GM21381 (cell line): ENCODE measurements around the gene COPZ2.
"Not testable (repeated sequence)": the region's sequence is repeated elsewhere in the genome, so short reads cannot be mapped to it uniquely, and the experiment has no call there.

Experiments
- ATAC-seq: cut with Tn5 transposase; IDR thresholded peaks from one replicate; pipeline ENCODE4 v1.9.1; 2021; ENCODE audit warnings: mild to moderate bottlenecking, moderate library complexity; ENCODE audit not compliant: unreplicated experiment

COPZ2 gene

DNA sequence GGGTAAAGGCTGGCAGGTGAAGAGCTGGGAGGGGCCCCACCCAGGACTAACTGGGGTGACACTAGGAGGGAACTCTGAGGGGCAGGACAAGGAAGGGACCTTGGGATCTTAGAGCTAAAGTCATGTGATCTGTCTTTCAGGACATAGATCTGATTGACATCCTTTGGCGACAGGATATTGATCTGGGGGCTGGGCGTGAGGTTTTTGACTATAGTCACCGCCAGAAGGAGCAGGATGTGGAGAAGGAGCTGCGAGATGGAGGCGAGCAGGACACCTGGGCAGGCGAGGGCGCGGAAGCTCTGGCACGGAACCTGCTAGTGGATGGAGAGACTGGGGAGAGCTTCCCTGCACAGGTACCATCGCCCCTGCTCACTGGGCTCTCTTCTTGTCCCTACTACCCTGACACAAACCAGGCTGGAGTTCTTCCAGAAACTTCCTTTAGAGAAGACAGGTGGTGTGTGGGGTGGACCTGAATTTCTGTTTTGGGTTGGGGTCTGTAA is 18.7 kb upstream of the COPZ2 start:
- ATAC-seq, result no peak

DNA sequence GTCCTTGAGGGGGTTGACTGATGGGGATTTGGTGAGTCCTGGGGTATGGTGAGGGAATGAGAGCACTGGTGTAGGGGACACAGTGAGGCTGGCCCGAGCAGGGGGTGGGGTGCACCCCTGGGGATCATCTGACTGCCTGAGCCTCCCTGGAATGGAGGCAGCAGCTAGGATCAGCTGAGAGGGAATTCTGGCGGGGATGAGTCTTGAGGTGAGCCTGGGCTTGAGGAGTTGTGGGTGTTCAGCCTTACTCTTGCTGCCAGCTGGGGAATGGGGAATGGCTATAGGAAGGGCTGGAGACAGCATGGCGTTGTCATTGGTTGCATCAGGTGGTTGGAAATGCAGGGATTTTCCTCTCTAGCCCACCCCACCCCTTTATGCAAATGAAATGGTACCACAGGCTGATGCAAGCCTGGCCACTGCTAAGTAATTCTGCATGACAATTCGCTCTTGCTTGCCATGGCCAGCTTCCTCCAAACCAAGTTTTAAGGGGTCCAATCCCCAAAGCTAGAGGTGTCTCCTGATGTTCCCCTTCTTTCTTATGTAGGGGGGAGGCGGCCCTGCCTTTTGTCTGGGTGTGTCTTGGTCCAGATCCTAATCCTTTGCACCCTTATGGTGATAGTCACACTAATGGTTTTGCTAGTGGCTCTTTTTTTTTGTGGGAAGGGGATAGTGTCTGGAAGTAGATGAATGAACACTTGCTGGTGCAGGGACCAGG is 18.1 kb upstream of the COPZ2 start:
- ATAC-seq, result no peak

DNA sequence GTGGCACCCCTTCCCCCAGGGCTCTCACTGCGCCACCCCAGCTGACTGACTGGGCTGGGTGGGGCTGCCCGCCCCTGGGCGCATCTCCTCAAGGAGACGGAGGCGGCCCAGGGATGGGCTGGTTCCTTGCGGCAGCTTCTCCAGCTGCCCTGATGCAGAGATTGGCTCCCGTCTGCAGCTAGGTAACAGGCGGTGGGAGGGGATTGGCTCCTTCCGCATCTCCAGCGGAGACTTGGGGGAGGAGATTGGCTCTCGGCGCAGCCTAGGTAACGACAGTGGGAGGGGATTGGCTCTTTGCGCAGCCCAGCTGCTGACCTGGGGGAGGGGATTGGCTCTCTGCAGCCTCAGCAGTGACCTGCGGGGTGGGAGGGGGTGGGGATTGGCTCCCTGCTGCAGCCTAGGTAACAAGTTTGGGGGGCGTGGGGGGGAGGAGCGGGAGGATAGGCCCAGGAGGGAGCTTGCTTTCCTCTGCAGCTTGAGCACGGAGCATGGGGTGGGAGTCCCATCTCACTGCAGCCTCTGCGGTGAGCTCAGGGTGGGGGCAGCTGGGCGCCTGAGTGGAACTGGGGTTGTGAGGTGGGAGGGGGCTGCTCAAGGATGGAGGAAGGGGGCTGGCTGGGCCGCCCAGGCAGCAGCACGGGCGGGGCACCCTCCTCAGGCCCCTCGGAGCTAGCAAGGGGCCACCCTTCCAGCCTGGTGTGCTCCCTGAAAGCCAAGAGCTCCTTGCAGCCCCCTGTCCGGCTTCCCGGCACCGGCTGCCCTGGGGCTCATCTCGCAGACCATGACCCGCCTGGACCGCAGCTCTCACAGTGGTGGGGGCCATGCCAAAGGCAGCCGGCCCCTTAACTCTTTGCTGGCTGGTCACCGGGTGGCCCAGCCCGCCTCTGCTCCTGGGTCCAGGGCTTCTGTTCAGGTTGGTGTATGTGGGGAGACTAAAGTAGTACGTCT is 16.9 kb upstream of the COPZ2 start:
- no peak for ATAC-seq

DNA sequence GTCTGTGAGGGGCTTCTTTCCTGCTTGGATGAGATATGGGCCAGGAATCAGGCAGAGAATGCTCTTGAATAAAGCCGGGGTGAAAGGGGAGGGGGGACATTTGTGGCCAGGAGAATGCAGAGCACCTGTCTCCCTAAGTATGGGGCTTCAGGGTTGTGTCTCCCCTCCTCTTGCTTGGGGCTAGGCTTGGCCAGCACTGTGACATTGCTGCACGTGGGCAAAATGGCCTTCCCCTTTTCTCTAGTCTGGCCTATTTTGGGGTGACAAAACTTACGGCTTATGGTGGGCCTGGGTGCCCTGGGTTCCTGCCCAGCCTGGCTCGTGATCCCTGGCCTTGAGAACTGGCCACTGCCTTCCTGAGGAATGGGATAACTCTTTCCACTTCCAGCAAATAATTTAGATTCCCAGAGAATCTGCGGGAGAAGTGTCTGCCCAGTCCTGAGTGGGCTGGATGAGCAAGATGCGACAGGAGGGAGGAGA is 16.2 kb upstream of the COPZ2 start:
- ATAC-seq, result no peak

DNA sequence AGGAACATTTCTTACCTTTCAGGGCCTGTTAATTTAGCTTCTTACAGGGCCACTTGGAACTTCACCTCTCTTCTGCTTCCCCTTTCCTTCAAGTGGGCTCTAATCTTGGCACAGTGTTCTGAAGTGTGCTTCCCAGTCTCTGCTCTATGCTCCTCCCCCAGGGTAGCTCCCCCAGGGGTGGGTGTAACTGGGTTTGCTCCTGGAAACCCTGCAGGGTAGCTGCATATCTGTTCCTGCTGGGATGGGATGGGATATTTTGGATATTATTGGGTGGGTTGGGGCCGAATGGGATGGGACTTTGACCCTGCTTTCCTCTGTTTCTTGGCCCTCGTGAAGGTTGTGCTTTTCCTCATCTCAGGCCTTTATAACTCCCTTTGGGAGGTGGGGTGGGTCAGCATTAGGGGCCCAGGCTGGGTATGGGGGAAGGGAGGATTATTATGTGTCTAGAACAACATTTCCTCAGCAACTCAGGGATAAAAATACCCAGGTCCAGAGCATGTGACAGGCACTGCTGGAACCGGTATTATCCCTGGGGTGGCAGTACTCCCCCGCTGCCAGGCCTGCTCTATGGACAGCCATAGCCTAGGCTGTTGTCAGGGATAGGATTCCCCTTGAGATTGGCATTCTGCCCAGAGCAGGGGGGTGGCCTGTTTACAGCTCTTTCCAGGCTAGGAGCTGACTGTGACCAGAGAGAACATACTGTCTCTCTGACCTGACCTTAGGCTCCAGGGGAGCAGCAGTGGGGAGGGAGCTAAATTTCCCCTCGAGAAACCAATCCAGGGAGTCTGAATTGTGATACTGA is 15.6 kb upstream of the COPZ2 start:
- no peak for ATAC-seq

DNA sequence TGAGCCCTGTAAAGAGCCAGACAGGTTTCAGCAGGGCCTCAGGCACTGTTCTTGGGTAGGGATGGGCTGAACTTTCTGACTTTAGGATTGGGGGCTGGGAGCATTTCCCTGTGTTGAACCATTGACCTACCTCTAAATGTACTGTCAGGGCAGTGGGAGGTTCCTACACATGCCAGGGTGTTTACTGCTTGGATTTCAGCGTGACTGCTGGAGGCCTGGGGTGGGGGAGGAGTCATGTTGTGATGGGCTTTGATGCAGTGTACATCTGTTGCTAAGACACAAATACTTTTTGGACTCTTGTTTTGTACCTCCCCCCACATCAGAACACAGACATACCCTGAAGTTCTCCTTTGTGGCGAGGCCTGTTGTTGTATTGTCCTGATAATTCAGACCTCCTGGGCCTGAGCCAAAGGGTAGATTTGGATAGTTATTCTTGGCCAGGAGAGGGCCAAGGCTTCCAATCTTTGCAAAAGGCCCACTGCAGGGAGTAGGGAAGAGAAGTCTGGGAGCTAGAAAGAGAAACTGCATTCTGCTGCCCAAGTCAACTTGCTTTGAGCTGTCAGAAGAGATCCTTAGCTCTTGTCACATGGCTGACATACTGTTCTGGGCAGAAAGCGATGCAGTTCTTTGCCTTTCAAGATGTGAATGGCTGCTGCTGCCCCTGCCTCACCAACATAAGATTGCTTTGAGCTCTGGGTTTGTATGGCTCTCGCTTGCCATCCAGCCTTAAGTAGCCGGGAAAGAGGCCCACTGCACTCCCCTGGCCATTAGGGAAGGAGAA is 14.3 kb upstream of the COPZ2 start:
- no peak for ATAC-seq

DNA sequence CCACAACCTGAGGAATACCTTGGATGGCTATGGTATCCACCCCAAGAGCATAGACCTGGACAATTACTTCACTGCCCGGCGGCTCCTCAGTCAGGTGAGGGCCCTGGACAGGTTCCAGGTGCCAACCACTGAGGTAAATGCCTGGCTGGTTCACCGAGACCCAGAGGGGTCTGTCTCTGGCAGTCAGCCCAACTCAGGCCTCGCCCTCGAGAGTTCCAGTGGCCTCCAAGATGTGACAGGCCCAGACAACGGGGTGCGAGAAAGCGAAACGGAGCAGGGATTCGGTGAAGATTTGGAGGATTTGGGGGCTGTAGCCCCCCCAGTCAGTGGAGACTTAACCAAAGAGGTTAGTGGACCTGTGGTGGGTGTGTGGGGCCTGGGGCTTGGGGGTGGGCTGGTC is 13.7 kb upstream of the COPZ2 start:
- no peak for ATAC-seq

DNA sequence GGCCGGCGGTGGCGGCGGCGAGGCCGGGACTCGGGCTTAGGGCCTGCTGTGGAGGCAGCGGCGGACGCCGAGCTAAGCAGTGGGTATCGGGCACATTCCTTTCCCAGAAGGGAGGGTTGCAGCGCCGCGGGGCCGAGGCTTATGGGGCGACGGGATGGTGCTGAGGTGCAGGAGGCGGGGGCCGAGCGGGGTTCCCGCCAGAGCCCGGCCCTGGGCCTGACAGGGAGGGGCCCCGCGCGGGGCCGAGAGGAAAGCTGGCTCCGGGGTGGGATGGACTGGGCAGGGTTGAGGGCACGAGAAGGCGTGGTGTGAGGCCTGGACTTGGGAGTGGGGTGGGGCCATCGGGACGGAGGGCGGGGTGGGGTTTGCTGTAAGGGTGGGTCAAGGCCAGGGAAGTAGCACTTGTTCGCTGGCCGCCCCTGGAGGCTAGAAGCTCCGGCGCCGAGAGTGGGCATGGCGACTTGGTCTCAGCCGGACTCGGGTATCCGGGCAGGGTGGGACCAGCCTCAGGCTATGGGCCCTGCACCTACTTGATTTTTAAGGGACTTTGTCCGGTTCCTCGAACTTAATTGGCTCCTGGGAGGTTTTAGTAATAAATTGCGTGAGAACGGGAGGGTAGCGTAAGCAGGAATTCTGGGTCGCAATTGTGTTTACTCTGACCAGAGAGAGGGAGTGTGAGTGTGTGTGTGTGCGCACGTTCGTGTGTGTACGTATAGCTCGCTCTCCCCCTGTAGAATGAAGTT is 11.0 kb upstream of the COPZ2 start:
- peak; percentile 42 for ATAC-seq

DNA sequence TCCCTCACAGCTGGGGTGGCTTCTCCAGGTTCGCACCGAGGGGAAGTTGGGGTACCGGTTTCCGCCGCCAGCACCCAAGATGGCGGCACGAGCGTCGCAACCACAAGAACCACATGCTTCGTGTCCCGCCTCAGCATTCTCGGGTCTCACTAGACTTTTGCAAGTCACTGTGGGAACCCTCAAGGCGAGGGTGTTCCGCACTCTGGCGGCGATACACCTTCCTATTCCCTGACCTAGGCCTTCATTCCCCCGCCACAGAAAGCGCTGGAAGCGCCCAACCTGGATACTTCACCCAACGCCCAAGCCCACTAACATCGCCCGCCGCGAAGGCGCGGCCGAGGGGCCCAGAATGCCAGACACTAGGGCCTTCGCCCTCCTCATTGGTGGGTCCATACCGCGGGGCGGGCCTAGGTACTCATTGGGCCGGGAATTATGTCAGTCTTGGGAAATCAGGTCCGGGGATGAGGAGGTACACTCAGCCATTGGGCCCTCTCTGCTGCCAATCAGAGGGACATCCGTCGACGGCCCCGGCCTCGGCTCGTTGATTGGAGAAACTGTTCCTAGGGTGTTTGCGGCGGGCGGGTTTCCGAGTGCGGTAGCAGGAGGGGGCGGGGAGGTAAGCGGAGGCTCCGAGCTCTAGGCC is 10.3 kb upstream of the COPZ2 start, which contains the start of gene NFE2L1:
Gene NFE2L1 (plus strand): TSS at position 619 of the 643 bp plus-strand sequence. CDS start 2,760 bp downstream, outside the sequence.
- ATAC-seq, result peak; percentile 87

DNA sequence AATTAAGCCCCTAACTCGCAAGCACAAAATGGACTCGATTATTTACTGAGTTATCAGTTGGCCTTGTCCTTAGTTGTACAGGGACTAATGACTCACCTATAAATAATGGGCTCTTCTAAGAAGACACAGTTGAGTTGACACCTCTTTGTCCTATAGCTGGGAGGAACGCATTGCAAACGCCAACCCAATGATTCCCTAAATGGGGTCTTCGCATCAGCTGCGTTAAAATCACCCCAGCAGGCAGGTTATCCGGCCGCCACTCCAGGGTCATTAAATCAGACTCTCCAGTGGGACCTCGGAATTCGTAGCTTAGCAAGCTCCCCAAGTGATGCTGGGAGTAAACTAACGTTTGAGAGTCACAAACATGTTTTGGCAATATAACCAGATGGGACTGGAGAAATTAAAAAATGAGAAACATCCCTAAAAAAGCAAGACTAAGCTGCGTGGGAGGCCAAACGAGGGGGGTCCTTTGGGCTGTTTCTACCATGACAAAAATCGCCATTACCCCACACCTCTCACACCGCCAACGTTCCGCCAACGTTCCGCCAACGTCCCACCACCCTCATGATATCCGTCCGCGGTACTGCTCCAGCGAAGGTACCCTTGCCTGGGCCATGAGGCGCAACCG is 9.6 kb upstream of the COPZ2 start:
- ATAC-seq, result no peak

DNA sequence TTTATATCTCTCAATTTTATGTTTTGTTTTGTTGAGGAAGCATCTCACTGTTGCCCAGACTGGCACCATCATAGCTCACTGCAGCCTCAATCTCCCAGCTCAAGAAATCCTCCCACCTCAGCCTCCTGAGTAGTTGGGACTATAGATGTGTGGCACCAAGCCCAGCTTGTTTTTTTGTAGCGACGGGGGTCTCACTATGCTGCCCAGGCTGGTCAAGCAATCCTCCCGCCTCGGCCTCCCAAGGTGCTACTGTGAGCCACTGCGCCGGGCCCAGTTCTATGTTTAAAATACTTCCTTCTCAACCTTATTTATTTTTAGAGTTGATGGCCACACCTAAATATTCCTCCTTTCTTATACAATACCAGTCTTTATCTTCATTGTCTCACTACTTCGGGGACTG is 8.7 kb upstream of the COPZ2 start:
- ATAC-seq, result no peak

DNA sequence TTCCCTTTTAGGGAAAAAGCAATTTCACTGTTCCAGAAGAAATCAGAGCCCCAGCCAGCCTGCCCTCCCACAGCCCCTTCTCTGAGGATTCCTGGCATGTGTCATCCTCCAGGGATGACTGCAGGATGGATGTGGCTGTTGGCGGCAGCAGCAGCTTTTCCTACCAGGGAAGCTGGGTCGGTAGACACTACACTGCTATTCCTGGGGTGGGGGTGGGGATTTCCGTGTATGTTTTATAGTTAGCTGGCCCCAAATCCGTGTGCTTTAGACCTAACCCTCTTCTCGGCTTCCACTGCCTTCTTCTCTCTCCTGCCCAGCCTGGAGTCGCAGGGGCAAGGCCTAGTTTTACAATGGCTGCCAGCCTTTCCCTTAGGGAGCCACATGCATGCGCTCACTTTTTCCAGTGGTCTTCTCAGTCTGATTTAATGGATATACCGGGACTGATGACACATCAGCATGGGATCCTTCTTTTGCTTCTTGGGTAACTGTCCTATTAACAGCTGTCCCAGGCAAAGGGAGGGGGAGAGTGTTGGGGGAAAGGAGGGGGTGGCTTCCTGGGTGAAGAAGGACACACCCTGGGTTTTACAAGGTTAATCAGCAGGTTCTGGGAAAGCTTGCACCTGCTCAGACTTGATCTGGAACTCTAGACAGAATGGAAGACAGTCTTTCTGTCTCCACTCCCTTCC is 7.9 kb upstream of the COPZ2 start:
- no peak for ATAC-seq

DNA sequence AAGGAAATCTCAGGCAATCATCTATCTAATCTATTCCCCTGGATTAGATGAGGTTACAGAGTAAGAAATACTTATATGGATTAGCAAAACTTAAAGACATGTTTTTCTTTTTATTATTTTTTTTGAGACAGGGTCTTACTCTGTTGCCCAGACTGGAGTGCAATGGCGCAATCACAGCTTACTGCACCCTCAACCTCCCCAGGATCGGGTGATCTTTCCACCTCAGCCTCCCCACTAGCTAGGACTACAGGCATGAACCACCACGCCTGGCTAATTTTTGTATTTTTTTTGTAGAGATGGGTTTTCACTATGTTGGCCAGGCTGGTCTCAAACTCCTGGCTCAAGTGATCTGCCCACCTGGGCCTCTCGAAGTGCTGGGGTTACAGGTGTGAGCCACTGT is 7.3 kb upstream of the COPZ2 start:
- no peak for ATAC-seq

DNA sequence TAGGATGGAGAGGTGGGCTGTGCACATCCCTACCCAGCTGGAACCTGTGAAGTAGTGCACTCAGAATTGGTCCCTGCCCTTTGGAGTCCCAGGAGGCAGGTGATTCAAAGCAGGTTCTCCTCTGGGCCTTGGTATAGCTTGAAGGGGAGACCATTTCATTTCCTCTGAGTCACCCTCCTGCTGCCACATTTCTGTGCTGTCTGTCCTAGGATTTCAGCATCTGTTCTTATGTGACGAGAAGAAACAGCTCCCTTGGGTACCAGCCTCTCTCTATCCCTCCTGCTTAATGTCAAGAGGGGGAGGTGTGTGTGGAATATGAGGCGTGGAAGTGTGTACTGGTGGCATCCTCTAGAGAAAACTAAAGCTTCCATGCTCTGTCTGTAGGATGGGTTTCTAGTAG is 5.6 kb upstream of the COPZ2 start:
- no peak for ATAC-seq

DNA sequence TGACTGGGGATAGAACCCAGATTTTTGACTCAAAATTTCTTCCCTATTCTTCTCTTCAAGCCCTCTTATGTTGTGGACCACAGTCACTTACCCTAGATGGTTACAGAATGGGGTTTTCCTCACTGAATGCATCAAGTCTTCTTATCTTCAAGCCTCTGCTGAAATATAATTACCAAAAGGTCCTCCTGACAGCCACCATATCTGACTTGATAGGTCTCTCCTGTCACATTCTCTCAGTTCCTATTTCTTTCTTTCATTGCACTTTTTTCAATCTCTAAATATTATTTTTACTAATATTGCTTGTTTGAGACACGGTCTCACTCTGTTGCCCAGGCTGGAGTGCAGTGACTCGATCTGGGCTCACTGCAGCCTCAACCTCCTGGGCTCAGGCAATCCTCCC is 1.1 kb upstream of the COPZ2 start:
- ATAC-seq, result no peak

DNA sequence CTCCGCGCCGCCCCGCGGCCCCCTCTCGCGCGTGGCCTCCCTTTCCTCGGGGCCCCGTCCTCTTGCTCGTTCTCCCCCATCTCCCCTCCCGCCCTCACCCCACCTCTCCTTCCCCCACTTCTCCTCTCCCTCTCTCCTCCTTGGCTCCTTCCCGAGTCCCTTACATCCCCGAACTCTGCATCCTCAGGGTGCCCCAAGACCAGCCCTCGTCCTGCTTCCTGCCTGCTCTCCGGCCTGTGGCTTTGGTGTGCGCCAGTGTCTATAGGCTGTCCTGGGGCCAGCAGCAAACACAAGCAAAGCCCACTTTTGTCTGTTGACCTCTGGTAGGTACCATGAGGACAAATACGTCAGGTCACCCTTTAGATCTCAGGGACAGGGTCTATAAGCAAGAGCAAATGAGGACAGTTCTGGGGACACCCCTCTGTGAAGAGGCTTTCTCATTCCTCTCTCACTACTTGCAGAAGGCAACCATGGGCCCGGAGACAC is 284 bp upstream of the COPZ2 start:
- ATAC-seq, result no peak

DNA sequence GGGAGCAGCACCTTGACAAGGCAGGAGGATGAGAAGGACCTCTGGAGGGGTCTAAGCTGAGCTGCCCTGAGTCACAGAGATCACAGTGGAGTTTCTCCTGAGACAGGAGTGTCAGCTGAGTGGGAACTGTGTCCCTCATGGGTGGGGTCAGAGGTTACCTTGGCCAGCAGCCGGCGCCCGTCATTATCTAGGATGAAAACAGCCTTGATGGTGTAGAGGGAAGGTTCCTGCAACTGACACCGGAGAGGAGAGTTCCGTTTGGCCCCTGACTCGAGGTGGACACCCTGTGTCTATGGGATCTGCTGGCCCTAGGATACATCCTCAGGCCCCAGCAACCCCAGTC is 933 bp downstream of the COPZ2 start:
- ATAC-seq, result no peak

DNA sequence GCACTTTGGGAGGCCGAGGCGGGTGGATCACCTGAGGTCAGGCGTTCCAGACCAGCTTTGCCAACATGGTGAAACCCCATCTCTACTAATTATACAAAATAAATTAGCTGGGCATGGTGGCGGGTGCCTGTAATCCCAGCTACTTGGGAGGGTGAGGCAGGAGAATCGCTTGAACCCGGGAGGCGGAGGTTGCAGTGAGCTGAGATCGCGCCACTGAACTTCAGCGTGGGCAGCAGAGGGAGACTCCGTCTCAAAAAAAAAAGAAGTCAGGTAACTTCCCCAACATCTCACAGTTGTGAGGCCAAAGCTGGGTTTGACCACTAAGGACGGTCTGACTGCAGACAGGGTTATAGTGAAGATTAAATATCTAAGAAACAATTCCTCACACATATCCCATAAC is 2.9 kb downstream of the COPZ2 start:
- ATAC-seq, result not testable (repeated sequence)
